Stimulated activated CD4-positive, alpha-beta T cell treated with anti-CD3 and anti-CD28 coated beads, Interleukin-1b, Interleukin-23, amount 100 ng/mL, for 48 hours (primary cell): ENCODE measurements around the gene ZNF175.

Source experiments
- DNase-seq: peaks from one replicate; pipeline ENCODE4 v3.0.0-alpha.2; 2020

ZNF175 gene

DNA sequence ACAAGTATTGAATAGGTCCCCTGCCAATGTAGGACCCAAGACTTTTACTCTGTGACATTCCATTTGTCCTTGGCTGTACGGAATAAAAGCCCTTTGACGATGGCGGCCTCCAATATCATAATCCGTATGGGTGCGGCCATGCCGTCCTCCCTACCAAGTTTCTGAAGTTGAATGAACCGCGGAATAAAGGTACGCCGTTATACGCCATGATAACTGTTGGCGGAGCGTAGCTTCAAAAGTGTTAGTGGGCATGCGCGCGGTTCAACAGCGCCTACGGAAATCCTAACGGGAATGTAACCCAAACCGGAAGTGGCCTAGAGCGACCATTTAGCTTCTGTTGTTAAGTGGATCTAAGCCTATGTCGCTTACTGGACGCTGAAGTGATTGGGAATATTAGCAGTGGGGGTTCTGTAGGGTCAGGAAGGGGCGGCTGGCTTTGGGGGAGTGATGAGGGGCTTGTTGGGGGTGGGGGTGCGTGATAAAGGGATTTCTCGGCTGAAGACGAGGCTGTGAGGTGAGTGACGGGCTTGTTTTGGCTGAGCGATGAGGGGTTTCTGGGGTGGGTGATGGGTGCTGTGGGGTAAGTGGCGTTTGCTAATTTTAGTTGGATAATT lies at the start of gene ZNF175:
Gene ZNF175 (plus strand): TSS at position 322 of the 614 bp plus-strand sequence. CDS start 2,047 bp downstream, outside the sequence.
- peak; percentile 87 for DNase-seq

DNA sequence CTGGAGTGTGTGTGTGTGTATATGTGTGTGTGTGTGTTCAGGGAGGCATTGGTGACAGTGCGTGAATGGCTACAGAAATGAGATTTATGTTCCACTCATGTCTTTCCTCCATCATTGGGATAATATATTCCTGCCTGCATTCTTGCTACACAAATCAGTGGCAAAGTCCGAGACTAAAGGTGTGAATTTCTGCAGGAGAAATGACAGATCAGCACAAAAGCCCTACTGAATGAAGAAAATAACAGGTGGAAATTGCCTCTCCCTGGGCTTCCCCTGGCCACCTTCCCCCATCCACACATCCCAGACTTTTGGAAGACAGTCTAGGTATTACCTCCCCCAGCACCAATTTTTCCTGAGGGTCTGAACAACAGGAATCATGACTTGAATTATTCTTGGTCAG lies 49.7 kb upstream of the ZNF175 start:
- DNase-seq = no peak

- no peak for DNase-seq
These were observed 49.3 kb upstream of the ZNF175 start for GRCh38 chr19:51521781-51522180.

- no peak for DNase-seq
These were observed 46.3 kb upstream of the ZNF175 start for GRCh38 chr19:51524666-51525264.

- DNase-seq = no peak
These were observed 45.4 kb upstream of the ZNF175 start for GRCh38 chr19:51525651-51526050.

GRCh38 chr19:51529301-51529700 lies 41.8 kb upstream of the ZNF175 start:
- no peak for DNase-seq

- no peak for DNase-seq
These were observed 40.5 kb upstream of the ZNF175 start for GRCh38 chr19:51530616-51531015.

DNA sequence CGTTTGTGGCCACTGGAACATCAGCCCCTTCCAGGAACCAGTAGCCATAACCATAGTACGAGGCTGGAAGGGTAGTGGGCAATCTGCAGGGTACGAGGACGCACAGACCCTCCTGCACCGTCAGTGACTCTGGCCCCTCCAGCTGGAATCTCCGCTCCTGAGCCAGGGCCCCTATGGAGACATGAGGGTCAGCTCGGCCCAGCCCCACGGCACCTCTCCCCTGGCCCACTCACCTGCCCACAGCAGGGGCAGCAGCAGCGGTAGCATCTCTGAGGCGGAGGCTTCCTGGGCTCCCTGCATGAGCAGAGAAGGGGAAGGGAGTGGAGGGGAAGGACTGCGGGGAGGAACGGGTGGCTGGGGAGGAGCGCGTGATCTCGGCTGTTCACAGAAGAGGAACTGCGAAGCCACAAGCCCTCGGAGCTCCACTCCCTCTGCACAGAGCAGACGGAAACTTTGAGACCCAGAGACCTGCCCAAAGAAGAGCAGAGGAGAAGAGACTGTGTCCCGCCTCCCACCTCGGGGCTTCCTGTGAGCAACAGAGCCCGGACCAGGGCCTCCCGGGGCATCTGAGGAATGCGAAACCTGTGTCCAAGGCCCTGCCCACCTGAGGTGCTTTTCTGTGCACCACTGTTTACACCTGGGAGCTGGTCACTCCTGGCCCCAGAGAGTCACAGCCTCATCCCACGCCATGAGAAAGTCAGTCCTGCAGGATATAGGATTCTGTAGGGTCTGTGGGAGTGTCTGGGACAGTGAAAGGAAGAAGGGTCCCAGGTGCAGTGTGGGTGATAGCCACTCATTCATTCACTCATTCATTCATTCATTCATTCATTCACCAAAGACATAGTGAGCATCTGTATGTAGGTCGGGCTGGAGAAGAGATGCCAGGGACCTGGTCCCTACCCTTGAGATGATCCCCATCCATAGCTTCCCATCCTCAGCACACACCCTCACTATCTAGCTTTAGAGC lies 39.5 kb upstream of the ZNF175 start, which contains the start of gene SIGLEC6:
Gene SIGLEC6 (minus strand): TSS at position 322 of the 967 bp plus-strand sequence. CDS start 22 bp downstream, at position 300.
- DNase-seq = no peak

DNA sequence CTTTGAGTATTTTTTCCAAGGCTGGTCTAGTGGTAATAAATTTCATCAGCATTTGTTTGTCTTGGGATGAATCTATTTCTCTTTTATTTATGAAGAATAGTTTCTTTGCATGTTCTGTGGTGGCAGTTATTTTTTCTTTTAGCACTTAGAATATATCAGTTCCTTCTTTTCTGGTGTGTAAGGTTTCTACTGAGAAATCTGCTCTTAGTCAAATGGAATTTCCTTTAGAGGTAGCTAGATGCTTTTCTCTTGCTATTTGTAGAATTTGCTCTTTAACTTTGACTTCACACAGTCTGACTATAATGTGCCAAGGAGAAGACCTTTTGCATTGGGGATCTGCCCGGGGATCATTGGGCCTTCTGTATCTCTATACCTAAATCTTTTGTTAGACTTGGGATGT lies 35.5 kb upstream of the ZNF175 start:
- DNase-seq = no peak

DNA sequence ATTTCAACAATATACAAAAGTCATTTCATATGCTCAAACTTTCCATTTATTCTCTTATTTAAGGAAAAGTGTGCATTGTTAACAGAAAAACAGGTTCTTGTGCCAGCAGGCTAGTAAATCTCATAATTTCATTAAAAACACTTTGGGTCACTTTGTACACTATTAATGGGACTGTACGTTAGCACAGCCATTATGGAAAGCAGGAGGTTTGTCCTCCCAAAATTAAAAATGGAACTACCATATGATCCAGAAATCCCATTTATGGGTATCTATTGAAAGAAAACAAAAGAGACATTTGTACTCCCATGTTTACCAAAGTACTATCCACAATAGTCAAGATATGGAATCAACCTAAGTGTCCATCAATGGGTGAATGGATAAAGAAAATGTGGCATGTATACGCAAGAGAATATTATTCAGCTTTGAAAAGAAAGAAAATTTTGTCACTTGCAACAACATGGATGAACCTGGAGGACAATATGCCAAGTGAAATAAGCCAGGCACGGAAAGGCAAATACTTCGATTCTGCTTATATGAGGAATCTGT lies 31.2 kb upstream of the ZNF175 start:
- DNase-seq = no peak

GRCh38 chr19:51541458-51542357 lies 29.4 kb upstream of the ZNF175 start:
- DNase-seq = no peak

GRCh38 chr19:51542699-51543098 lies 28.4 kb upstream of the ZNF175 start:
- DNase-seq = no peak

- DNase-seq = no peak
These were observed 27.0 kb upstream of the ZNF175 start for GRCh38 chr19:51544038-51544437.

- no peak for DNase-seq
These were observed 24.9 kb upstream of the ZNF175 start for GRCh38 chr19:51546107-51546649.

GRCh38 chr19:51546650-51547396 lies 24.3 kb upstream of the ZNF175 start:
- DNase-seq = peak; percentile 16

- DNase-seq = no peak
These were observed 23.5 kb upstream of the ZNF175 start for GRCh38 chr19:51547397-51548212.

DNA sequence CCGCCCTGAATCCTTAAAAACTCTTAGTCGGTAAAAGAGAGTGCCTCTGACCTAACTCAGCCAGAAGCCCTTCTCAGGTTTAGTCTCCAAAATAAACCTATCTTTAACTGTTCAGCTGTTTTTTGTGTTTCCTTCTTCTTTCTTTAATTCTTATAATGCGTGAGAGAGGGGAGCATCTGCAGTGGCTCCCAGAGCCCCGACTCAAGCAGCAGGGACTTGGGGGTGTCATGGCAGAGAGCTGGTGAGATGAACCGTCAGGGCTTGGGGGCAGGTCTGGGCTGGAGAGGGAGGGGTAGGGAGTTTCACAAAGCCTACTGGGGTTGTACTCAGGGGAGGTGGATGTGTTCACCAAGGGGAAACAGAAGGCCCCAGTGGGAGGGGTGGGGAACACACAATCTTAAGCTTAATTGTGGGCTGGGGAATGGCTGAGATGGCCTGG lies 22.9 kb upstream of the ZNF175 start:
- no peak for DNase-seq

DNA sequence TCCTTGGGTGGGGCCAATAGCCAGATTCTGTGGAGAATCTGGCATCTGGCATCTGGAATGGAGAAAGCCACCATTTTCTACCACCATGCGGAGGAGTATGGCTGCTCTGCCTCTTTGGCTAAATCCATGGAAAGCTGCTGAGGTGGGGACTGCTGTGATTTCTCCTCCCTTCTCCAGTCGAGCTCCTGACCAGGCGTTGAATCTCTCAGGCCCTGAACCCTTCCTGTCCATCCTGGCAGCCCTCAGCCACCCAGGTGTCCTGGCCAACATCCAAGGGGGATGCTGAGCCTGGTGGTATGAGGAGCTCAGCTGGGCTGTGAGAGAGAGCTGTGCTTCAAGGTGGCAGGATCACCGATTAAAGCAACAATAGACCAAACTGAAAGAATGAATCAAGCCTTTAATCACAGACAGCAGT lies 22.2 kb upstream of the ZNF175 start:
- no peak for DNase-seq

DNA sequence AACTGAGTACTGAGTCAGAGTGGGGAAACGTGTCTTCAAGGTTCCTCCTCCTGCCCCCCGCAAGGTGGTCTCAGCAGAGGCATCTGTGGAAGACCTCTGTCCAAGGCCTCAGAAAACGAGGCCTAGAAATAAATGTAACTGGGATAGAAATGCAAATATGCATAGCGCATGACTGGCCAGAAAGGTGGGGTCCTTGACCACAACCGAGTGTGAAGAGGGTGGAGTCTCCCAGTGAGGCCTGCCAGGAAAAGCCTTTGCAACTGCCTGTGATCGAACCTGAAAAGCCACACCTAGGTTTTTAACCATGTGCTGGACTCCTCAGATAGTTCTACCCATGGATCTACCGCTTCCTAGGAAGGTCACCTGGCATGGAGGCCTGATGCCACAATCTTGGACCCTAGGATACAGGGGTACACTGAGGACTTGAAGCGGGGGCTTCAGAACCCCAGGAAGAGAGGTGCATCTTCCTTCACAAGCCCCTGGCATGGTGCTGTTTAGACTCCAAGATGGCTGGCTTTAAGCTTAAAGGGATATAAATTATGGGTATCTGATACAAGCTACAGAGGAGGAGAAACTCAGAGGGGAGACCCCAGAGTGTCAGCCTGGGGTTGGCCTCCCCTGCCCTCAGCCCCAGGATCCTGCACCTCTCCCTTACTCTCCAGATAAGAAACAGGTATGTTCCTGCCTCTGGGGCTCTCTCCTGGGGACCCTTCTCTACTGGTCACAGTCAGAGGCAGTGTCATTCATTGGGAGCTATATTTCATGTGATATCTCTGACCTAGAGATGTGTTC lies 21.4 kb upstream of the ZNF175 start:
- no peak for DNase-seq
